IPS-NIHi7 (cell line): Measurements from ENCODE around the gene WNT2.
A peak's percentile ranks its signal among the peaks of the same experiment; 100 is the strongest.

Experiments
- DNase-seq: peaks from one replicate; pipeline ENCODE4 v3.0.0; 2012; ENCODE audit warnings: mixed read lengths; ENCODE audit errors: extremely low spot score

WNT2 gene

DNA sequence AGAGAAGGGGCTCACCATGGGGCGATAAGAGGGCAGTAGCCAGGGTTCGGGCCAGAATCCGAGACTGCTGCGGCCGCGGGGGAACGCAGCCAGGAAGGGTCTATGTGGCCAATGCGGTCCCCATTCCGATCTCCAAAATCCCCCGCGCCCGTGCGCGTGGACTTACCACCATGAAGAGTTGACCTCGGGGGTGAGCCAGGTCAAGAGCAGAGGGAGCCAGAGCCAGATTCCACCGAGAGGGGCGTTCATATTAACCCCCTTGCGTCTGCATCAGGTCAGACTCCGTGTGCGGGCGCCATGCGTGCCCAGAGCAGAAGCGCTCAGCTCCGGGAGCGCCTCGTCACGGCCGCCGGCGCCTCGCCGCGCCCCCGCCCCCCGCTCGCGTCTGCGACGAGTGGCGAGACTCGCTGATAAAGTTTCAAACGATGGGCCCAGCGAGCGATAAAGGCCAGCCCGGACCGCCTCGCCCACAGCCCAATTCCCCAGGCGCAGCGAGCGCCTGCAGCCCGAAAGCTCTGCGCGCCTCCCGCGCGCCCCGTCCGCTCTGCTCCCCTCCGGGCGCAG lies at the start of gene WNT2:
WNT2 (minus strand) TSS at position 318 of the 564 bp plus-strand sequence; CDS start at position 249, 69 bp downstream.
- DNase-seq: no peak

DNA sequence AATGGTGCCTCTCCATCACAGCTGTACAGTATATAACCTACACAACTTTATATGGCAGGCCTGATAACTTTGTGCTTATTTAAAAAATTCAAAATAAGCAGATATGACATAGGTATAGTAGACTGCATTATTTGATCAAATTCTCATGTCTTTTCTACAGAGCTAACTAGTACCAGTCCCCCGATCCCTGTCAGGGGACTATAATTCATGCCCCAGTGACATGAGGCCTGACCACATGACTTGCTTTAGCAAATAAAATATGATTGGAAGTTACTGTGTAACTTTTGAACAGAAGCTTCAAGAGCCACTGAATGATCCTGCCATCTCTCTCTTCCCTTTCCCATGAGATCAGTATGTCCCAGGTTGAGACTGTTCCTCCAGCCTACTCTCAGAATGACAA lies 49.2 kb upstream of the WNT2 start:
- no peak for DNase-seq

DNA sequence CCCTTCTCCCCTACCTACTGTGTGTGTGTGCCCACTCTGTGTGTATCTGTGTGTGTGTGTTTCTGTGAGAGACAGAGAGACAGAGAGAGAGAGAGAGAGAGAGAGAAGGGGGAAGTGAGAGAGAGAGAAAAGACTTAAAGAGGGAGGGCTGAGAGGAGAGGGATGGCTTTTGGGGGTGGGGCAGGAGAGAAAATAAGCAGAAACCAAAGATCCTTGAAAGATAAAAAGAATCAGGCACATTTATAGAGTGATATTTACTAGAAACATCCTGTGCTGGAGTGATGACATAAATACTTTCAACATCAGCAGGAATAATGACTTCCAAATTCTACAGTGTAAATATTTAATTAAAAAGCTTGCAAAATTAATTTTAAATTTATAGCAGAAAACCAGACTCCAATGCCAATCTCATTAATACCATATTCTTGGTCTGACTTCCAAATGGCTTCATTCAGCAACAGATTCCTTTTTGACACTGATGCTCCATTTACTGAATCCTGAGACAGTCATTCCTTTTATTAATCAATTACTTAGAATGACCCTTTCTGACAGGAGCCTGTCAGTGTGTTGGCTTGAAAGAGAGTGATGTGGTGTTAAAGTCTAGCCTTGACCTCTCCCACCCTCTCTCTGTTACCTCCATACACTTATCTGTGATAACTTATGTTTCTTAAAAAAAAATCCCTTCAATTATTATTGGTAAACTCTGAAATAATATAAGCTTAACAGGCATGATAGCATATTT lies 41.7 kb upstream of the WNT2 start:
- no peak for DNase-seq

DNA sequence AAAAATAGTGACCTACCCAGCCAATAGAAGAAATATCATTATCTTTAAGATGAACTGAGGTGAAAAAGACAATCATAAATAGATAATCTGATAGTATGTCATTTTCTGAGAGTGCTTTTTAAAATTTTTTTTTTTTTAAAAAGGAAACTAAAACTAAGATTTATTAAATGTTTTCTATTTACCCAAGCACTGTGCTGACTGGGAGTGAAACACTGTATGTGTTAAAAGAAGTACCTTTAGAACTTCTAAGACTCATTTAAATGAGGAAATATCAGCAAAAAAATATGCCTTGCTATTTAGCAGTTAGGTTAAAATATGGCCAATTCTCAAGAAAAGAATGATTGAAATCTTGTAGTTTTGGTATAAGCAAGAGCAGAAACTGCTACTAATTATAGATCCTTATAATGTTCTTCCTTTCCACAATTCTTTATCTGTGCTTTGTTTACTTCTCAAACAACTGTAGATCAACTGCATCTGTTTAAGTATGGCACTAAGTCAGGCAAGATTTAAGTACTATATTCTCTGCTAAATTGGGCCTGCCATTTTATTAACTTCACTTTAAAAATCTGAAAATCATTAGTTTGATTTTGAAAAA lies 39.5 kb upstream of the WNT2 start:
- no peak for DNase-seq

DNA sequence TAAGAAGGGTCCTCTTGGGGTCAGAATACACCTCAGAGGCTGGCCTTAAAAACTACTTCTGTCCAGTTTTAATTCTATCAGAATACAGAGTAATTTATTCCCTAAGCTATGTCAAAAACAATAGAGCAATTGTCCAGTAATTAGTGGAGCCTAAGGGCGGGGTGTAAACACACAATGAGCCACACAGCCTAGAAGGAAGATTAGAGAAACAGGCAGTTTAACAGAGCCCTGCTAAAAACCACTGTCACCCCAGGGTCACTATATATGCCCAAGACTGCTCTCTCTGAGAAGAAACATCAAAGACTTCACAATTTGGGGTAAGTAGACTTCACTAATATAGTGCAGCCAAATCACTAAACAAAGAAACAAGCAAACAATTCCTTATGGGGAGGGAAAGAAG lies 27.2 kb upstream of the WNT2 start:
- no peak for DNase-seq

DNA sequence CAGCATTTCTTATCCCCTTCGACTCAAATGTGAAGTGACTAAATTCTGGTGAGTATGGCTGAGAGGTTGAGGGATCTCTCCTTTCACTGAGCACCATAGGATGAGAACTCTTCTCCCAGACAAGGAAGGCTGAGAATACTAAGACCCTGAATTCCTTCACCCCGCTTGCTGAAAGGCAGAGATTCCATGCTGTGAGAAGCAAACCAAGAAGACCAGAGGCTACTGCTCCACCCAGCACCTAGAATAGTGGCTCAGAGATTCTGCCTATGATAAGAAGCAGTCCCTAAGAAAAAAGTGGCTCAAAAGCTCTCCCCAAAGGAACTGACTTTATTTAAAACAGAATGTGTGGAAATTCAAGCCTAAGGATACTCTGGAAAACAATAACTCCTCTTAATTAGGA lies 26.7 kb upstream of the WNT2 start:
- DNase-seq: peak; percentile 12

DNA sequence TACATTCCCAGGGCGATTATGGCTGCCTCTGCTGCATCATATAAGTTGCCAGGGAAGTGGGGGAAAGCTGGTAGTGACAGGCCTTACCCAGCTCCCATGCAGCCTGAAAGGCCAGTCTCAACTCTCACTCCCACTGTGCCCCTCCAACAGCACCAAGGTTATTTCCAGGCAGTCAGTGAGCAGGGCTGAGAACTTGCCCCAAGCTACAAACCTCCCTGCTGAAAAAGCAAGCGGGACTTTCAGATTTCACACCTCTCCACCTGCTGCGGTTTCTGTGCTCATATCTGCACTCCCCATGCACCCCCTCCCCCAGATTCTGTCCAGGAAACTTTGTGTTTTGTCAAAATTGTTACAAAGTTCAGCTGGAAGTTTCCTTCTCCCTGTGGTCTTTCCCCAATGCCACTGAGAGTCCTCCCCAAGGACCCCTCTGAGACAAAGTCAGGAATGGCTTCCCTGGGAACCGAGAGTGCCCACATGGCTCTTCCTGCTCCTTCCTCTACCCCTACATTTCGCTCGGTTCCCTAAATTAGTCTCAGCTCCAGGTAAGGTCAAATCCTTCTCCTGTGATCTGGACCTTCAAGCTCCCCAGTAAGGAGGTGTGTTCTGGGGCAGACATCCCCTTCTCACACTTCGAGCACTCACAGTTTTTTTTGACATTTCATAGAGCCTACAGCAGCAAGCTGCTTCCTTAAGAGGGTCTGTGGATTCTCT lies 25.3 kb upstream of the WNT2 start:
- DNase-seq: no peak

DNA sequence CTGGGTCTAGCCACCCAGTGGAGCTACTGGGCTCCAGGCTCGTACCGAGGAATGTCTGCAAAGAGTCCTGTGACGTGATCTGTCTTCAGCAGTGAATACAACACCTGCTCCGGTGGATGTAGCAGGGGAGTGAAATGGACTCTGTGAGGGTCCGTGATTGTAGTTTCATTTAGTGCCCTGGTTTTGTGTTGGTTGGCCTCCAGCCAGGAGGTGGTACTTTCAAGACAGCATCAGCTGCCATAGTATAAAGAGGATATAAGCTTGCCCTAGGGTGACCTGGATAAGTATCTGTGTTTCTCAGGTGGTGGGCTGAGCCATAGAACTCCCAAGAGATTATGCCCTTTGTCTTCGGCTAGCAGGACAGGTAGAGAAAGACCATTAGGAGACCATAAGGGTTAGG lies 24.6 kb upstream of the WNT2 start:
- no peak for DNase-seq

DNA sequence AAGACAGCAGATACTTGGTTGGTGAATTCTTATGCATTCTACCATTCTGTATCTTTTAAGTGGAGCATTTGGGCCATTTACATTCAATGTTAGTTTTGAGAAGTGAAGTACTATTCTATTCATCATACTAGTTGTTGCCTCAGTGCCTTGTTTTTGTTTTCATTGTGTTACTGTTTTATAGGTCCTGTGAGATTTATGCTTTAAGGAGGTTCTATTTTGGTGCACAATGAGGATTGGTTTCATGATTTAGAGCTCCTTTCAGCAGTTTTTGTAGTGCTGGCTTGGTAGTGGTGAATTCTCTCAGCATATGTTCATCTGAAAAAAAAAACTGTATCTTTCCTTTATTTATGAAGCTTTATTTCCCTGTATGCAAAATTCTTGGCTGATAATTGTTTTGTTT lies 23.3 kb upstream of the WNT2 start:
- no peak for DNase-seq

DNA sequence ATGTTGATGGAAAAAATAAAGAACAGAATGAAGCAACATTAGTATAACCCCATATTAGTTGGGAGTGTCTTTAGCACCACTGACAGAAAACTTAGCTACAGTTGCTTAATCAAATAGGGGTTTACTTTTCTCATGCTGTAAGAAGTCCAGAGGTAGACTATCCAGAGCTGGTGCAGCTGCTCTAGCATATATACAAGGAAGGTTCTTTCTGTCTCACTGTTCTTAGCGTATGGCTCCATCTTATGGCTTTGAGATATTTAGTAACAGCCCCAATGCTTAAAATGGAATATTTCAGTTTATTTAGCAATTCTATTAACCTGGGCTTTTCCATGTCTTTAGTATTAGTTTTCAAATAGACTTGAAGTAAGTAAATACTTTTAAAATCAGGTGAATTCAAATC lies 15.2 kb upstream of the WNT2 start:
- DNase-seq: no peak

DNA sequence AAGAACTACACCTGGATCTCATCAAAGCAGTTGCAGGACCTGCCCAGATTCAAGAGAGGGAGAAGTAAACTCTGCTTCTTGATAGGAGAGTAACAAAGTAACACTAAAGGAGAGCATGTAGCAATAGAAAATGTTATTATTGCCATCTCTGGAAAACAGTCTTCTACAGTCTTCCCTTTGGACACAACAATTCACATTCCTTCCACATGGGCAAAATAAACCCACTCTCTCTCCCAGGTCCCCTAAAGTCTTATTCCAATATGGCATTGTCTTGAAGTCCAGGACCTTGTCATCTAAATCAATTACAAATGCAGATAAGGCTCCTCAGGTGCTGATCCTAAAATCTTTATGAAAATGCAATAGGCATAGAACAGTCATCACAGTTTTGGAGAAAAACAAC lies 10.3 kb upstream of the WNT2 start:
- no peak for DNase-seq

DNA sequence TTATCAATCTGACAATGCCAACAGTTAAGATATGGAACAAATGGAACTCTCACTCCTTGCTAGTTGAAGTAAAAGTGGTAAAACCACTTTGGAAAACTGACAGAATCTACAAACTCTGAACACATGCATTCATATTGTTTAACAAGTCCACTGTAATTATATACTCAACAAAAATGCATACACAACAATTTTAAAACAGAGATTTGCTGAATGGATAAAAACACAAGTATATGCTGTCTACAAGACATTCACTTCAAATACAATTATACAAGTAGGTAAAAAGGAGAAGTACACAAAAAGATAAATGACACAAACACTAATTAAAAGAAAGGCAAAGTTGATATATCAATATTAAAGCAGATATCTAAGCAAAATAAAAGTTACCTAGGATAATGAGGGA lies 9.2 kb upstream of the WNT2 start:
- DNase-seq: no peak

DNA sequence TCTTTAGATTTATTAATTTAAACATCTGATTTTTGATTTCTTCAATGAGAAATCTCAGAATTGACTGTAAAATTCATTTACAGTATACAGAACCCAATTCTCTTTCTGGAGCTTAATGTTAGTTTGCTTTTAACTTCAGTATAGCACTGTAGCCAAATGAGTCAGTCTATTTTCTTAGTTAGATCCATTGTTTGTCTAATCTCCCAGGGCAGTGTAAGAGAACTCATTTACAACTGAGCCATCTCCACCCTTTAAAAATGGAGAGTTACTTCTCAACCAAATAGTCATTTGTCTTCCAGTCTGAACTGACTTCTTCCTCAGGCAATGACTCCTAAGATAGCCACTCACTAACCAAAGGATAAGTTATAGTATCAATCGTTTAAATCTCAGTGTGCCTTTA lies 3.0 kb upstream of the WNT2 start:
- DNase-seq: no peak

DNA sequence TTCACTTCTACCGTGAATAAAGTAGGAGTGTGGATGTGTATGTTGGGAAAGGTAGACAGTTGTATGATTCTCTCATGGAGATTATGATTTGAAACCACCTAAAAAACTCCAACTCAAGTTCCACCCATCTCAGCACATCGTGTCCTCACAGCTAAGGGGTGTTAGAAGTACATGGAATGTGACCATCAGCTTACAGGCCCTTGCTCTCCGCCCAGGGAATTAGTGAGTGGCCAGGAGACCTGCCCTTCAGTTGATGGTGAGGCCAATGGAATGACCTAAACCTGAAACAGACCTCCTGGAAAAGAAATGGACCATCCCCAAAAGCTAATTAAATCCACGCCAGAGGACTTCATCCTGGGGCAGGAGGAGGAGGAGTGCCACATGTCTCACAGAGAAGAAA lies 2.1 kb upstream of the WNT2 start:
- DNase-seq: no peak

DNA sequence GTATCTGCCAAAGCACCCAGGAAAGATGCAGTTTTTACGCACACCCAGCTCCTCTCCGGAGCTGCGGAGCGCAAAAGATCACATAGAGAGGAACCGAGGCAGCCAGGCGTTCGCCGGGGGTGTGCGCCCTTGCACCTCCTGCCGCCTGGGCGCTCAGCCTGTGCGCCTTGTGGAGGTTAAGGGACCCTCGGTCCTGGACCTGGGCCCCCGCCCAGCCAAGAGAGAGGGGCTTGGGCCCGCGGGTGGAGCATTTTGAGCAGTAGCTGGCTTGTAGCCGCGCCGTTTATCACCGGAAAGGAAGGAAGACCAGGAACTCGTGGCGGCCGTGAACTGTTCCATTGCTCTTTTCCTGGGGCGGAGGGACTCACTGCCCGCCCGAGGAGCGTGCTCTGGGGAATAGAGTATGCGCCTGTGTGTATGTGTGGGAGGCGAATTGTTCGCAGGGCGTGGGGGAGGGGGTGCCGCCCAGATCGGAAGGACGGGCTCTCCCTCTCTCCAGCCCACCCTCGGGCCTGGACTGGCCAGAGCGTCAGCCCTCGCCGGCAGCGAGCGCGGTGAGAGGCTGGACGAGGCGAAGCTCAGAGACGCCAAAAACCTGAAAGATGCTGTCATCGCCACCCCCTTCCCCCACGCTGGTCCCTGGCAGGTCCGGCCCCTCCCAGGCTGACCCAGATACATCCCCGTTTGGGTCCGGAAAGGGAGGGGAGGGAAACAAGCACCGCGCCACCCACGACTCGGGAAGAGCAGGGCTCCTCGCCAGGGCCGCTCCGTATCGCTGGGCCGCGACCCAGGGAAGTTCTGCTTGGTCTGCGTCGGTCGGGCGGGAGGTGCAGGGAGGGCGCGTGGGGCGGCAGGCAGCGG lies 1.2 kb upstream of the WNT2 start:
- DNase-seq: peak; percentile 51

DNA sequence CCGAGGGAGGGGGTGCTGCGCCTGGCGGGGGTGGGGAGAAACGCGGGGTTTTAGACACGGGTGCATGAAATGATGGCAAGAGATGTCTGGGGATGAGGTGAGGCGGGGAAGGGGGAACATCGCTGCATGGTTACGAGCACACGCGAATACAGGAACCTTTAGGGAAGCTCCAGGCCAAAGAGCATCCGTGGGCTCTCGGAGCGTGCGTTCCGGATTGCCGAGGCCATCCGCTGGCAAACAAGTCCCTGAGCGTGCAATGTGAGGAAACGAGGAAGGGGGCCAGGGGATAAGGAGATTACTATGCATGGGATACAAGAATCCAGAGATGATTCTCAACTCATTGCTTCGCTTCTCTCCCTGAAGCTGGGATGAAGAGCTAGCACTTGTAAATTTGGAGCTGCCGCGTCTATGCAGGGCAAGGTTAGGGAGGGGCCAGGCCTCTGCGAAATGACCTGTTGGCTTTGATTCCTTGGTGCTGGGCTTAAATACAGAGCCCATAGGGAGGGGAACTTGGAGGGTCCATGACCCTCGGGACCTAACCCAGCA lies 520 bp upstream of the WNT2 start:
- peak; percentile 21 for DNase-seq

DNA sequence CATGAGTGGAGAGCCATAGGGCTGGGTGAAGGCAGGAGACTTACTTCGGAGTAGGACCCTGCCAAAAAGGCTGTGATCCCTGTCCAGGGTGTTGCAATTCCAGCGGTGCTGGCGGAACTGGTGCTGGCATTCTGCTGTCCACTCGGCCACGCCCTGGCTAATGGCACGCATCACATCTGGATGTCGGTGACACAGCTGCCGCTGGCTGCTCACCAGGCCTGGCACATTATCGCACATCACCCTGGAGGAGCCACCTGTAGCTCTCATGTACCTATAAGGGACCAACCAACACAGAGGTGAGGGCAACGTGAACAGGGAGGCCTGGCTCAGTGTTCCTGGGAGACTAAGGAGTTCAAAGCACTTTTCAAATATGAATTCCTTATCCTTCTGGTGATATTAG lies 2.3 kb downstream of the WNT2 start:
- DNase-seq: no peak

DNA sequence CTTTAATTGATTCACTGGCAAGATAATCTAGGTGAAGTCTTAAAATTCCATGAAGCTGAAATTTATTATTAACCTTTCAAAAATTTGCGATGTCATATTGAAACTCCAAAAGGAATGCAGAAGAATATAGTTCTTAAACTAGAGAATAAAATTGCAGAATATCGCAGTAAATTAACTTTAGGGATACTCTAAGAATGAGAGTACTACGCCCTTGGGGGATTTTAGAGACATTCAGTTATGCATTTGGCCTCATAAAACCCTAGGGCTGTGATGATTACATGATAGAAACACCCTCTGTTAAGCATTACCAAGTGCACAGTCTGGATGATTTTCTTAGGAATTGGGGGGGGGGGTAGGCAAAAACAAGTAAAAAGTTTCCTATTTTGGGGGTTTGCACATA lies 3.7 kb downstream of the WNT2 start:
- DNase-seq: no peak

DNA sequence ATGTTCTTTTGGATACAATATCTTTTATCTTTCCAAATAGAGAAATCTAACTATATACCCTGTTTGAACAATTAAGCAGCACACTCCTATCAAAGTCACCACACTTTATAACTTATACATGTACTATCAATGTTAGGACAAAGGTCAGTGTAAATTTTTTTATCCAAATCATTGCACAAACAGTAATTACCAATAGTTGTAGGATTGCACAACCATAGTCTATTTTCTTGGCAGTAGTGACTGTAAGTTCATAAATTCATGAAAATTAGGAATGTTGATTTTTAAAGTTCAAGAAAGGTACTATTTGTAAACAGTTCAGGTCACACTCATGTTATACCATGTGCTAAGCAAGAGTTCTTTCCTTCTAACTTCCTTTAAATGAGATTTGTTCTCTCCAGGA lies 9.3 kb downstream of the WNT2 start:
- no peak for DNase-seq

DNA sequence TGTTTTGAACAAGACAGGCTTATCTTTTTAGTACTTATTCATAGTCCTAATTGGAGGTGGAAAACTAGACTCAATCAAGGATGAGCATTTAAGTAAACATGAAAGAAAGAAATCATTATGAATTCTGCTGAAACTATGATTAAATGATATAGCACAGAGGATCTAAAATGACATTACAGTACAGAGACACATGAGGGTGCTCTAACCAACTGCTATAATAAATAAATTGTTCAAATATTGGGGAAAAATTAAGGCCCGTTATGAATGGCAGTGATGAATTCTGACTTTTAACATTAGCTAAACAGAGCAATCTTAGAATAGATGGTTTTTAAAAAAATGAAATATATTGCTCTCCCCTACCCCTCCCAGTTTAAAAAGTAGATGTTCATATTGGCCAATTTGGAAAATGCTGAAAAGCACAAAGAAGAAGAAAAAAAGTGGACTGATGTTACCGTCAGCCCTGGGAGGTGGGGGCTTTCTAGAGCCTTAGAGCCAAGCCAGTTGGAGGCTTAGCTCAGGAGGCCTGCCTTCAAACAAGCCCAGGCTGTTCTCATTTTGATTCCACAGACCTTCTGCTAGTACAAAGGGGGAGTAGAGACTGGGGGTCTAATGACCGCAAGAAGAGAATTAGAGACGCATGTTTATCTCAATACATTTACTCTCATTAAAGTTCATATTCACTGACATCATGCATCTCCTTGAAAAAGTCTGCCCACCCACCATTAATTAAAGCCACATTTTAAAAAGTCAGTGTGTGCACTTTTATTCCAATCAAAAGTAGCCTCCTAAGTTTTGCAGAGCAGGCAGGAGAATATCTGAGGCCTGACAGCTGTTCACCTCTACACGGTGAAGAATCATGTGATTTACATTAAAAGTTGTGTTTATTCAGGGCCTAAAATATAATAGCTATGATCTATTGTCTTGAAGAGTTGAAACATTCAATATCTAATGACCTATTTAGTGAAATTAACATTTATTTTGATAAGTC lies 10.0 kb downstream of the WNT2 start:
- no peak for DNase-seq
